H7 (cell line): ENCODE measurements around the gene DNAAF2. TPM values are rescaled to one million over a fixed set of nuclear protein-coding genes. Genes with fewer than 3 reads are reported as not detected.

Experiments used
- DNase-seq: peaks from one replicate; pipeline ENCODE4 v3.0.0; 2012
- H3K27me3 ChIP-seq: 2 replicates; pipeline ENCODE4 v1.6.0; 2011; ENCODE audit warnings: mild to moderate bottlenecking, low read length; ENCODE audit not compliant: control insufficient read depth, insufficient read depth
- H3K36me3 ChIP-seq: replicated peaks from 2 replicates; pipeline ENCODE4 v1.5.1; 2011; ENCODE audit warnings: low read length; ENCODE audit not compliant: control insufficient read depth, insufficient read depth
- H3K4me3 ChIP-seq: 2 replicates; pipeline ENCODE4 v1.5.1; 2011; ENCODE audit warnings: low read depth, mild to moderate bottlenecking, control low read depth, low read length, moderate library complexity; ENCODE audit not compliant: insufficient read depth
- total RNA-seq: library from RNA; depleted of rRNA; stranded (reverse); fragments of >200 nt; shearing (Covaris generic); gene quantifications from 2 replicates; pipeline ENCODE4 v1.2.3, GENCODE V29; 2014; rRNA removed

The DNAAF2 gene
- total RNA-seq, 1 experiment from 2014 or later = 28.2 TPM

DNA sequence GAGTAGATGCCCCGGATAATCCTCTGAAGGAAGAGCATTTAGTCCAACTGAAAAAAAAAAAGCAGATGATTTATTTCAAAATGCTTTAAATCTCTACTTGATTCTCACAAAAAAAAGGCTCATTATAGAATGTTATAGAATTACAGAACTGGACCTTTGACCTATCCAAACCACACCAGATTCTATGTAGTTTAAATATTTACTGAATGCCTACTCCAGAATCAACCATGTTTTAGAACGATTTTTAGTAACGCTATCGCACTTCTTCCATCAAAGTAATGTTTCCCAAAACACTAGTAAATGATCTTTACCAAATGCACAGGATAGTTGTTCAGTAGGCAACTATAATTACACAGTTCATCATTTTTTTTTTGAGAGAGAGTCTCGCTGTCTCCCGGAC is 51.4 kb downstream of the DNAAF2 start:
- no peak overlapping the region for H3K4me3 ChIP-seq
- DNase-seq = no peak
- no peaks in the 10 kb centered on the region for H3K27me3 ChIP-seq
- H3K36me3 ChIP-seq = peaks cover 16% of the 10 kb centered on the region

DNA sequence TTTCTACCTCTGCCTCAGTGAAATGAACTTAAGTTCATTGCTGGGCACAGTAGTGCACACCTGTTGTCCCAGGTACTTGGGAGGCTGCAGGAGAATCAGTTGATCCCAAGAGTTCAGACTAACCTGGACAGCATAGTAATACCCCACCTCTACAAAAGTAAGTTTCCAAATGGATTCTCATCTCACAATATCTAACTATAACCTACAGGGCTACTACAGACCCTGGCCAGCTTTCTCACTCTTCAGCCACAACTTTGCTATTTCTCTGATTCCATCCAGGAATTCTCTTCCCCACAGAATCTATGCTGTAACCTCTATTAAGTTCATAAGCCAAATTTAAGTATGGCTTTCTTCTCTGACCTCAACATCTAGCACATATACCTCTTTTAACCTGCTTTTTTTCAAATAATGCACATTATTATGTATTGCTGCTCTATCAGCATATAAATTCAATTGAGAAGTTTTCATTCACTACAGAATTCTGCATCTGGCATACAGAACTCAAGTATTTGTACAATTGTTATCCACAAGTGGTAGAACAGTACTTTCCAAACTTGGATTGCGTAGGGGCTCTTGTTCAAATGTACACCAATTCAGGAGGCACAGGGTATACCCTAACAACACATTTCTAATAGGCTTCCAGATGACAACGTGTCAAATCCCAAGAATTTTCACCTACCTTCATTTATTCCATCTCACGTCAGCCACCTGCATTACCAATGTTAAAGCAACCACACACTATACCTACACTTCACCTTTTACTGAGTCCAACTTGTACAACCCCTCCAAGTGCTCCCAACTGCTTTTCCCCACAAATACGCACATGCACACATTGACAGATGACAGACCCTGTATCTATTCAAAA is 52.7 kb downstream of the DNAAF2 start:
- no peak overlapping the region for H3K4me3 ChIP-seq
- no peaks in the 10 kb centered on the region for H3K27me3 ChIP-seq
- DNase-seq = no peak
- H3K36me3 ChIP-seq = peaks cover 23% of the 10 kb centered on the region

- DNase-seq = no peak
- H3K36me3 ChIP-seq = peaks cover 29% of the 10 kb centered on the region
These were observed 53.6 kb downstream of the DNAAF2 start for GRCh38 chr14:49581209-49582112.

GRCh38 chr14:49579841-49580240 is 55.2 kb downstream of the DNAAF2 start:
- DNase-seq = no peak
- Histone ChIP-seq H3K27me3 (no peaks in the 10 kb centered on the region), H3K4me3 (no peak overlapping the region), H3K36me3 (peaks cover 30% of the 10 kb centered on the region)

More at GRCh38 chr14:49581209-49582112, 53.6 kb downstream of the DNAAF2 start:
- Histone ChIP-seq H3K27me3 (no peaks in the 10 kb centered on the region), H3K4me3 (no peak overlapping the region)

DNA sequence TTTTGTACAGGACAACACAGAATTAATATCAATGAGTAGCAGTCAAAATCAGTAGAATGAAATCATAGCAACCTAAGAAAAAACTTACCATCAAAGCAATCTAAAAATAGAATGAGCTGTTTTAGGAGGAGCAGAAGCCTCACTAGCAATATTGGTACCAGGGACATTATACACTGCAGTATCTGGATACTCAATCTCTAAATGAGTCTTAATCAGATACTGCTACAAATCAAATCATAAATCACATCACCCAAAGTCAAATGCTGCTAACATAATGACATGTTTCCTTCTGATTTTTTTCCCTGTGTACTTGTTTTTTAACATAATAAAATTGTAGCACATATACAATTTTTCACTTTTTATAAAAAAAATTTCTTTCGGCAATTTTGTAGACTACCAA is 56.9 kb downstream of the DNAAF2 start:
- Histone ChIP-seq H3K36me3 (peaks cover 21% of the 10 kb centered on the region), H3K27me3 (no peaks in the 10 kb centered on the region), H3K4me3 (no peak overlapping the region)
- DNase-seq = no peak

Other genes starting within 250 kb of the DNAAF2 start
- 4,430 and 8,199 TPM in 2 replicates for gene RPS29, start 48.9 kb downstream of the DNAAF2 start, total RNA-seq
- 40.2 and 47.9 TPM in 2 replicates for gene LRR1, start 36.3 kb downstream of the DNAAF2 start, total RNA-seq
- 145 and 167 TPM in 2 replicates for gene RPL36AL, start 14.6 kb downstream of the DNAAF2 start, total RNA-seq
- 29.4 and 35.9 TPM in 2 replicates for gene MGAT2, start 14.4 kb downstream of the DNAAF2 start, total RNA-seq
- gene POLE2, start 53.0 kb upstream of the DNAAF2 start, total RNA-seq = 30.8 and 36.5 TPM in 2 replicates
- gene KLHDC1, start 57.9 kb upstream of the DNAAF2 start, total RNA-seq = 0.07 and 0.38 TPM in 2 replicates
- gene KLHDC2, start 132.9 kb upstream of the DNAAF2 start, total RNA-seq = 71.5 and 102 TPM in 2 replicates
- 35.8 and 40.0 TPM in 2 replicates for gene NEMF, start 217.5 kb upstream of the DNAAF2 start, total RNA-seq